Retinal pigment epithelial cell (primary cell): Measurements from ENCODE around the gene LNX2.

ENCODE experiments used
- DNase-seq: peaks from one replicate; pipeline ENCODE4 v3.0.0-alpha.2; 2010; ENCODE audit warnings: low read depth
- H3K4me3 ChIP-seq: 2 replicates; pipeline ENCODE4 v1.5.1; 2011; ENCODE audit warnings: mild to moderate bottlenecking, low read length, control low read depth, moderate library complexity
- CTCF ChIP-seq: conservative IDR thresholded peaks from 2 replicates; pipeline ENCODE4 v1.5.1; 2011; ENCODE audit warnings: low read depth, low read length, control low read depth, inconsistent platforms

Gene LNX2

GRCh38 chr13:27622102-27622820 lies 1.9 kb upstream of the LNX2 start:
- peak; percentile 45 for TF ChIP-seq CTCF
- peak overlapping the region; percentile 82 for H3K4me3 ChIP-seq
- no peak for DNase-seq

GRCh38 chr13:27621366-27622101 lies 1.2 kb upstream of the LNX2 start, which contains the start of gene POLR1D:
Gene POLR1D, plus strand, starts transcription at chr13:27621892. Its CDS starts 92 bp downstream, at chr13:27621984.
- peak within 1 kb of the TSS; percentile 82 for H3K4me3 ChIP-seq
- DNase-seq, result peak; percentile 59
- TF ChIP-seq CTCF, result no peak

DNA sequence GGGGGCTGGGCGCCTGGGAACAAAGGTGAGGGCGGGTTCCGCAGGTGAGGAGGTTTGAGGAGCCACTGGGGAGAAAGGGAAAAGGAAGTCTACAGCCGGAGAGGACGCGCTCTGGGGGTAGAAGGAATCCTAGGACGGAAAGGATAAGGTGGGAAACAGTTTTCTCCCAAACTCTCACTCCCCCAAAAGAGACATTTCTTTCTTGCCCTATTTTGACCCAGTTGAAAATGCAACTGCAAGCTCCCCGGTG lies 712 bp upstream of the LNX2 start:
- no peak for TF ChIP-seq CTCF
- no peak for DNase-seq
- peak overlapping the region; percentile 82 for H3K4me3 ChIP-seq

DNA sequence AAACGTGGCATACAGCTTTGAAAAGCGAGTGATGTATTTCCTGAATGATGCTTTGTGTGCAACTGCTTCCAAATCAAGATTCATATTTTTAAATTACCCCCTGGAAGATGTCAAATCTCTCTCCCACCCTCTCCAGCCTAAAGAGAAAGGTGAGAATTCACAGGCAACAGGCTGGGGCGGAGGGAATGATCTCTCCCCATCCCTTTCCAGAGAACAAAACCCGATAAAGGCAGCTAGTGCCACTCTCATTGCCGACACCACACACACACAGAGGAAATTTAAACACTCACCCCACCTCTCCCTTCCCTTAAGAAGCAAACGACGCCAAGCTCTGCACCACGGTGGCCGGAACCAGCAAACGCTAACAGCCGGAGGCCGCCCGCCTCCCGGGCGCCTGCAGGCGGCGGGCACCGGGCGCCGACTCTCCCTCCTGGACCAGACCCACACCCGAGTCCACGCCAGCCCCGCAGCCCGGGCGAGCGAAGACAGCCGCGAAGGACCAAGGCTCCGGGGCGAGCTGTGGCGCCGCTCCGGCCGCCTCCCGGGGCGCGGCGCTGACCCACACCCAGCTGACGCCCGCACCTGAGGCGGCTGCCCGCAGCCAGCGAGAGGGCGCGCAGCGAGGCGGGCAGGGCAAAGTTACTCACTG lies 477 bp downstream of the LNX2 start:
- peak overlapping the region; percentile 89 for H3K4me3 ChIP-seq
- TF ChIP-seq CTCF, result peak; percentile 18
- DNase-seq, result no peak

DNA sequence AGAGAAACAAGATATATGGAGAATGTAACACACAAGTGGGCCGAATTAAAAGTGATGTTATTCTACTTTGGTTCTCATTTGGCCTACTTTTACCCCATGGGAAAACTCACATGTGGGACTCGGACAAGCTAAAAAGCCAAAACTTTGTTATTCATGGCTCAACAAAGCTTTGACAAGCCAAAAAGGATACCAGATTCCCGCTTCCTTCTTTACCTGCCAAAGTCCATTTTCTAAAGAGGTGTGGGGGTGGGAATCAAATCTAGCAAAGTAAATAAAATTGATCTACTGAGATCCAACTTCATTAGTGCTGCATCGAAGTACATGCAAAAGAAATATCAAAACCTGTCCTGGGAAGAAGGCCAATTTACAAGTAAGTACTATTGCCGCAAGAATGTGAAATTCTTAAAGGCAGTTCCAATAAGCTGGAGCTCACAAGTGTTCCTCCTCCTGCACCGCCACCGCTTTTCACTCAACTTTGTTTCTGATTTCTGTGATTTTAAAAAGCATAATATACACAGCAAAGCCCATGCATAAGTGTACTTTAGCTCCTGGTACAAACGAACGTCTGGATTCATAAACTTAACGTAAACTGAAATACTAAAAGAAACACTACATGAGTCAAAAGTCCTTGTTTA lies 1.1 kb downstream of the LNX2 start:
- H3K4me3 ChIP-seq, result peak overlapping the region; percentile 89
- TF ChIP-seq CTCF, result no peak
- DNase-seq, result no peak

- TF ChIP-seq CTCF, result no peak
- DNase-seq, result no peak
- no peak overlapping the region for H3K4me3 ChIP-seq
These were observed 2.4 kb downstream of the LNX2 start for GRCh38 chr13:27617881-27618321.
